ENCODE data around the gene MUC6. TPM values are rescaled to one million over a fixed set of nuclear protein-coding genes. Genes with fewer than 3 reads are reported as not detected.

Gene MUC6
- total and polyA plus RNA-seq, 3 experiments from 2014 or later = not detected

DNA sequence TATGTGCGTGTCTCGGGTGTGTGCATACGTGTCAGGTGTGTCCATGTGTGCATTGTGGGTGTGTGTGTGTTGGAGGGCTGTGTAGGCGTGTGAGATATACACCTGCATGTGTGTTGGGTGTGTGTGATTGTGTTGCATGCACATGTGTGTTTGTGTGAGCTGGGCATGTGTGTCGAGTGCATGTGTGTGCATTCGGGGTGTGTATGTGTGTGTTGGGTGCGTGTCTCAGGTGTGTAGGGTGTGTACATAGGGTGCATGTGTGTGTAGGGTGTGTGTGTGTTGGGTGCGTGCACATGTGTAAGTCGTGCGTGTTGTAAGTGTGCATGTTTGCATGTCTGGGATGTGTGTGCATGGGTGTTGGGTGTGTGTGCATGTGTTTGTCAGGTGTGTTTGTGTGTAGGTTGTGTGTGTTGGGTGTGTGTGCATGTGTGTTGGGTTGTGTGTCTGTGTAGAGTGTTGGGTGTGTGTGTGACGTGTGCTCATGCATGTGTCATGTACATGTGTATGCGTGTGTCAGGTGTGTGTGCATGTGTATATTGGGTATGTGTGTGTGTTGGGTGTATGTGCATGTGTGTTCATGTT lies 4.1 kb downstream of the MUC6 start:
- ChIA-PET POLR2A (no interaction called here), CTCF (interaction anchor here (0.5 kb wide), 1 partner anchor 50 kb away, joined by 4 read pairs; no protein-coding TSS in a partner anchor)
- Mint-ChIP-seq H3K27ac (peak overlapping the region in 3 of 8 donors; percentile 11 to 71 (median 27)), H3K9me3 (no peaks in the 10 kb centered on the region), H3K27me3 (no peaks in the 10 kb centered on the region), H3K36me3 (no peaks in the 10 kb centered on the region), H3K4me3 (no peak overlapping the region), H3K4me1 (no peaks in the 10 kb centered on the region)
- Histone ChIP-seq H3K36me3 (ENCODE audit: insufficient read depth, low read length) (no peaks in the 10 kb centered on the region), H3K27ac (ENCODE audit: low read depth, low read length) (no peak overlapping the region), H3K27me3 (ENCODE audit: insufficient read depth, low read length, poor library complexity, severe bottlenecking) (no peaks in the 10 kb centered on the region), H3K9me3 (ENCODE audit: low read length) (no peaks in the 10 kb centered on the region), H3K4me1 (ENCODE audit: insufficient read depth, low read length) (no peaks in the 10 kb centered on the region), H3K4me3 (ENCODE audit: low read length) (no peak overlapping the region)
- DNase-seq = no peak

DNA sequence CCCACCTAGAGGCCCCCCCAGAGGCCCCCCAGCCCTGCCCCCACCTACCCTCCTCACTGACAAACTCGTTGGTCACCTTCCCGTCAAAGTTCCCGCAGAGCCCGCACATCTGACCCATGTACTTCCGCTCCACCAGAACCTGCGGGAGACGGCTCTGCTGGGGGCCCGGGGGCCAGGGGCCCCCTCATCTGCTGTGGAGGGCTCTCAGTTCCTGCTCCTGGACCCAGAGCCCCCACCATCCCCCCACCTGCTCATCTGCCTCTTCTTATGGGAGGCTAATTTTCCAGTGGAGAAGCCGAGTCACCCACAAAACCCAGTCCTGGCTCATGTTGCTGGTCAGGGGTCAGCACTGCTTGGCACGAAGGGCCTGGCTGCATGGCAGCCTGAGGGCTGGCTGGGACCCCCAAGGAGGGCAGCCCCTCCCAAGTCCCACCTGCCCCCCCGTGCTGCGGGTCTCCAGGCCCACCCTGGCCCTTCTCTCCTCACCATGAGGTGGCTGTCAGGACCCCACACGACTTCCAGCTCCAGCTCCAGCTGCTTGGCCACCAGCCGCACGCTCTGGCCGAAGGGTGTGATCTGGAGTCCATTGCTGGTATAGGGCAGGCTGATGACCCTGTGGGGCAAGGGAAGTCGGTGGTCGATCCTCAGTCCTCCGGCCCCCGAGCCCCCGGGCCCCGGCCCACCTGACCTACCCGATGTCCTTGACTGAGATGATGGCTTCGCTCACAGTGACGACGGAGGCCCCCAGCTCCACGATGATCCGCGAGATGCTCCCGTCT lies 5.2 kb downstream of the MUC6 start:
- H3K27me3 Mint-ChIP-seq = no peaks in the 10 kb centered on the region
- no peaks in the 10 kb centered on the region for H3K4me1 ChIP-seq (ENCODE audit: insufficient read depth, low read length)
- H3K27me3 ChIP-seq (ENCODE audit: insufficient read depth, low read length, poor library complexity, severe bottlenecking) = no peaks in the 10 kb centered on the region
- no peaks in the 10 kb centered on the region for H3K4me1 Mint-ChIP-seq
- POLR2A ChIA-PET = no interaction called here
- CTCF ChIA-PET = interaction anchor here (0.5 kb wide), 1 partner anchor 49 kb away, joined by 4 read pairs; no protein-coding TSS in a partner anchor
- H3K27ac ChIP-seq (ENCODE audit: low read depth, low read length) = no peak overlapping the region
- no peaks in the 10 kb centered on the region for H3K36me3 Mint-ChIP-seq
- H3K4me3 ChIP-seq (ENCODE audit: low read length) = no peak overlapping the region
- no peak overlapping the region for H3K4me3 Mint-ChIP-seq
- no peaks in the 10 kb centered on the region for H3K36me3 ChIP-seq (ENCODE audit: insufficient read depth, low read length)
- H3K9me3 ChIP-seq (ENCODE audit: low read length) = no peaks in the 10 kb centered on the region
- no peaks in the 10 kb centered on the region for H3K9me3 Mint-ChIP-seq
- no peak overlapping the region for H3K27ac Mint-ChIP-seq
- DNase-seq = no peak

DNA sequence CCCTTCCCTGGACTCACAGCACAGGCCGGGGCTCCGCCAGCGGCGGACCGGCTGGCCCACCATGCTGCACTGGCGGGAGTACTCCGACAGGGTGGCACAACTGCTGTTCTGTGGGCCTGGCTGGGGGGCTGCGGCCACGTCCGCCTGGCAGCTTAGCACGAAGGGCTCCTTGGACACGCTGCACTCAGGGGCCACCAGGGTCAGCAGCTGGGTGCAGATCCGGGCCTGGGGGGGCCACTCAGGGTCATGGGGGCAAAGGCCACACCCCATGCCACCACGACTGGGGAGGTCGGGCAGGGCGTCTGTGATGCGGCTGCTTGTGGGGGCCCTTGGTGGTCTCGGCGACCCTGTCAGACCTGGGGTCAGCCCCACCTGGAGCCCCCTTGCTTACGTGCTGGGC lies 6.0 kb downstream of the MUC6 start:
- Mint-ChIP-seq H3K27ac (no peak overlapping the region), H3K36me3 (no peaks in the 10 kb centered on the region), H3K4me3 (no peak overlapping the region), H3K27me3 (no peaks in the 10 kb centered on the region), H3K9me3 (no peaks in the 10 kb centered on the region), H3K4me1 (no peaks in the 10 kb centered on the region)
- Histone ChIP-seq H3K27ac (ENCODE audit: low read depth, low read length) (no peak overlapping the region), H3K36me3 (ENCODE audit: insufficient read depth, low read length) (no peaks in the 10 kb centered on the region), H3K27me3 (ENCODE audit: insufficient read depth, low read length, poor library complexity, severe bottlenecking) (no peaks in the 10 kb centered on the region), H3K4me3 (ENCODE audit: low read length) (no peak overlapping the region), H3K4me1 (ENCODE audit: insufficient read depth, low read length) (no peaks in the 10 kb centered on the region), H3K9me3 (ENCODE audit: low read length) (no peaks in the 10 kb centered on the region)
- CTCF ChIA-PET = no interaction called here
- POLR2A ChIA-PET = no interaction called here
- DNase-seq = no peak

DNA sequence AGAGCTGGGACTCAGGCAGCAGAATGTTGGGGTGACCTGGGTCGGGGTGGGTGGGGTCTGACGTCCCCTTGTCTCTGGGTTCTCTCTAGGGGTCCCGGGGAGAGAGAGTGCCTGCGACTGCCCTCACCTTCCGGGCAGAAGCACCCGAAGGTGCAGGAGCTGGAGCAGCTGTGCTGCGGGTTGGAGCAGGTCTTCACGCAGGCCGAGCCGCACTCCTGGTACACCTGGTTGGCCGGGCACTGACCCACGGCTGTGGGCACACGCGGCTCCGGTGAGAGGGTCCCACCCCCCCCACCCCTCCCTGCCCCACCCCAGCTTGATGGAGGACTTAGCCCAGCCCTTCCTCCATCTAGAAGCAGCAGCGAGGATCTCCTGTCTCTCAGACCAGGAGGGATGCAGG lies 6.4 kb downstream of the MUC6 start:
- CTCF ChIA-PET = no interaction called here
- Mint-ChIP-seq H3K4me1 (no peaks in the 10 kb centered on the region), H3K36me3 (no peaks in the 10 kb centered on the region), H3K9me3 (no peaks in the 10 kb centered on the region), H3K4me3 (no peak overlapping the region), H3K27ac (no peak overlapping the region), H3K27me3 (no peaks in the 10 kb centered on the region)
- H3K9me3 ChIP-seq (ENCODE audit: low read length) = no peaks in the 10 kb centered on the region
- no peaks in the 10 kb centered on the region for H3K36me3 ChIP-seq (ENCODE audit: insufficient read depth, low read length)
- H3K27me3 ChIP-seq (ENCODE audit: insufficient read depth, low read length, poor library complexity, severe bottlenecking) = no peaks in the 10 kb centered on the region
- POLR2A ChIA-PET = no interaction called here
- no peak overlapping the region for H3K4me3 ChIP-seq (ENCODE audit: low read length)
- H3K27ac ChIP-seq (ENCODE audit: low read depth, low read length) = no peak overlapping the region
- DNase-seq = no peak
- no peaks in the 10 kb centered on the region for H3K4me1 ChIP-seq (ENCODE audit: insufficient read depth, low read length)

DNA sequence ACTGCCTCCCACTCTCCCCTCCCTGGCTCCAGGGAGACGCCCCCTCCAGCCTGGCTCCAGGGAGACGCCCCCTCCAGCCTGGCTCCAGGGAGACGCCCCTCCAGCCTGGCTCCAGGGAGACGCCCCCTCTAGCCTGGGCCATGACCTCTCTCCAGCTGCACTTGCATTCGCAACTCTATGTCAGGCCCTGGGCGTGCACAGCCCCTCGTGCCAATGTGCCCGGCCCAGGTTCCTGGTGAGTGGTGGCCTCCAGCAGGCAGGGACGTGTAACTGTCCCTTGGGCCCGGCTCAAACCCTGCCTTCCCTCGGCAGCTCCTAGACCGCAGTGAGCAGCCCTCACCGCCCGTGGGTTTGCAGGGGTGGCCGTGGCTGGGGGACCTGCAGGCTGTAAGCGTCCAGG lies 6.9 kb downstream of the MUC6 start:
- H3K27ac Mint-ChIP-seq = no peak overlapping the region
- ChIA-PET CTCF (no interaction called here), POLR2A (no interaction called here)
- DNase-seq = no peak
- H3K4me1 Mint-ChIP-seq = no peaks in the 10 kb centered on the region
- H3K4me3 ChIP-seq (ENCODE audit: low read length) = no peak overlapping the region
- no peaks in the 10 kb centered on the region for H3K4me1 ChIP-seq (ENCODE audit: insufficient read depth, low read length)
- H3K27me3 ChIP-seq (ENCODE audit: insufficient read depth, low read length, poor library complexity, severe bottlenecking) = no peaks in the 10 kb centered on the region
- no peaks in the 10 kb centered on the region for H3K36me3 ChIP-seq (ENCODE audit: insufficient read depth, low read length)
- no peaks in the 10 kb centered on the region for H3K9me3 Mint-ChIP-seq
- no peak overlapping the region for H3K27ac ChIP-seq (ENCODE audit: low read depth, low read length)
- no peaks in the 10 kb centered on the region for H3K27me3 Mint-ChIP-seq
- no peaks in the 10 kb centered on the region for H3K9me3 ChIP-seq (ENCODE audit: low read length)
- no peak overlapping the region for H3K4me3 Mint-ChIP-seq
- H3K36me3 Mint-ChIP-seq = no peaks in the 10 kb centered on the region

DNA sequence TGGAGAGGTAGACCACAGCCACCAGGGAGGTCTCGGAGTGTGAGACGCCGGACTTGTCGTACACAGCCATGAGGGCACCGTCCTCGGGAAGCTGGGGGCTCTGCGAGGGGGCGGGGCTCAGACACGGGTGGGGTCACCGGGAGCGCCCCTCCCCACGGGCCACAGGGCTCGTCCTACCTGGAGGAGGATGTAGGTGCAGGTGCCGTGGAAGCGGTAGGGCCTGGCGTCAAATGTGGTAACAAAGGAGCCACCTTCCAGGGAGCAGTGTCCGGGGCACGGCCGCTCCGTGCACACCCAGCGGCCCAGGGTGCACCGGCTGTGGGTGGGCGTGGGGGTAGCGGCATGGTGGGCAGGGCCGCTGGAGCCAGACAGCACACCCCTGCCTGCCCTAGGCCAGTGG lies 7.5 kb downstream of the MUC6 start:
- Histone ChIP-seq H3K4me3 (ENCODE audit: low read length) (no peak overlapping the region), H3K27ac (ENCODE audit: low read depth, low read length) (no peak overlapping the region), H3K9me3 (ENCODE audit: low read length) (no peaks in the 10 kb centered on the region), H3K4me1 (ENCODE audit: insufficient read depth, low read length) (no peaks in the 10 kb centered on the region), H3K27me3 (ENCODE audit: insufficient read depth, low read length, poor library complexity, severe bottlenecking) (no peaks in the 10 kb centered on the region), H3K36me3 (ENCODE audit: insufficient read depth, low read length) (no peaks in the 10 kb centered on the region)
- no peak overlapping the region for H3K4me3 Mint-ChIP-seq
- POLR2A ChIA-PET = no interaction called here
- no peaks in the 10 kb centered on the region for H3K36me3 Mint-ChIP-seq
- no peaks in the 10 kb centered on the region for H3K4me1 Mint-ChIP-seq
- H3K27me3 Mint-ChIP-seq = no peaks in the 10 kb centered on the region
- no peak overlapping the region for H3K27ac Mint-ChIP-seq
- CTCF ChIA-PET = no interaction called here
- no peaks in the 10 kb centered on the region for H3K9me3 Mint-ChIP-seq
- no peak for DNase-seq

DNA sequence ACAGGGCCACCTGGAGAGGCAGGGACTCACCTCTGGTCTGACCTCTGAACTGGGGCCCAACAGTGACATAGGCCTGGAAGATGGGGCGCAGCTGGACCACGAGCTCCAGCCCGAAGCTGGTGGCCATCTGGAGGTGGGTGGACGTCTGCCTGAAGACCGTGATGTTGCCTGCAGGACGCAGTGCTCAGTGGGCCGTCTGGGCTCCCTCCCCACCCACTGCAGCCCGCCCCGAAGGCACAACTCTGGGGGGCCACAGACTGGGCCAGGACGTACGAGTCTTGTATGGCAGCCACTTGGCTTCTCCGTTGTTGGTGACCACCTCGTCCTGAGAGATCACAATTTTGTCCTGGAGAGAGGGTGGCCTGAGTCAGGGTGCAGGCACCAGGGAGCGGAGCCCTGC lies 7.9 kb downstream of the MUC6 start:
- H3K4me3 ChIP-seq (ENCODE audit: low read length) = no peak overlapping the region
- POLR2A ChIA-PET = no interaction called here
- Mint-ChIP-seq H3K4me3 (peak overlapping the region in 1 of 7 donors; percentile 26), H3K36me3 (no peaks in the 10 kb centered on the region), H3K27ac (peak overlapping the region in 1 of 8 donors; percentile 29), H3K27me3 (no peaks in the 10 kb centered on the region), H3K4me1 (no peaks in the 10 kb centered on the region), H3K9me3 (no peaks in the 10 kb centered on the region)
- H3K4me1 ChIP-seq (ENCODE audit: insufficient read depth, low read length) = no peaks in the 10 kb centered on the region
- CTCF ChIA-PET = no interaction called here
- H3K27me3 ChIP-seq (ENCODE audit: insufficient read depth, low read length, poor library complexity, severe bottlenecking) = no peaks in the 10 kb centered on the region
- no peaks in the 10 kb centered on the region for H3K36me3 ChIP-seq (ENCODE audit: insufficient read depth, low read length)
- H3K9me3 ChIP-seq (ENCODE audit: low read length) = no peaks in the 10 kb centered on the region
- DNase-seq = no peak
- no peak overlapping the region for H3K27ac ChIP-seq (ENCODE audit: low read depth, low read length)

DNA sequence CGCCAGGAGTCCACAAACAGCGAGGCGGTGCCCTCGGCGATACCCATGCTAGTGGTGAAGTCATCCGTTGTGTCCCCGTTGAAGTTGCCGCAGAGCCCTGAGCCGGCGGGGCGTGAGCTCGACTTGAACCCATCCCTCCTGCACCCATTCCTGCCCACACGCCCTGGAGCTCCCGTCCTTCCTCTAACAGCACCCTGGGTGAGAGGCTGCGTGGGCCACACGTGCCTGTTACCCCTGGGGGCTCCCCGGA lies 8.3 kb downstream of the MUC6 start:
- Mint-ChIP-seq H3K27ac (peak overlapping the region in 1 of 8 donors; percentile 27), H3K4me1 (no peaks in the 10 kb centered on the region)

More for the DNA sequence above, 8.3 kb downstream of the MUC6 start:
- Mint-ChIP-seq H3K36me3 (peaks cover 0 to under 1% (median 0%) of the 10 kb centered on the region in 3 donors), H3K27me3 (no peaks in the 10 kb centered on the region), H3K9me3 (no peaks in the 10 kb centered on the region), H3K4me3 (no peak overlapping the region)
- no peak for DNase-seq
- H3K4me1 ChIP-seq (ENCODE audit: insufficient read depth, low read length) = no peaks in the 10 kb centered on the region
- H3K4me3 ChIP-seq (ENCODE audit: low read length) = no peak overlapping the region
- no peaks in the 10 kb centered on the region for H3K36me3 ChIP-seq (ENCODE audit: insufficient read depth, low read length)
- H3K27me3 ChIP-seq (ENCODE audit: insufficient read depth, low read length, poor library complexity, severe bottlenecking) = no peaks in the 10 kb centered on the region
- CTCF ChIA-PET = no interaction called here
- H3K9me3 ChIP-seq (ENCODE audit: low read length) = no peaks in the 10 kb centered on the region
- no peak overlapping the region for H3K27ac ChIP-seq (ENCODE audit: low read depth, low read length)
- POLR2A ChIA-PET = no interaction called here

Measured in CD8-positive, alpha-beta memory T cell (primary cell).